ENCODE results near the gene HSD17B1. TPM values are rescaled to one million over a fixed set of nuclear protein-coding genes. Genes with fewer than 3 reads are reported as not detected.
"Not testable (repeated sequence)": the region's sequence is repeated elsewhere in the genome, so short reads cannot be mapped to it uniquely, and the experiment has no call there.

The HSD17B1 gene
- total RNA-seq, 3 donors from 2014 or later: 1.2 to 5.6 (median 1.8) TPM

DNA sequence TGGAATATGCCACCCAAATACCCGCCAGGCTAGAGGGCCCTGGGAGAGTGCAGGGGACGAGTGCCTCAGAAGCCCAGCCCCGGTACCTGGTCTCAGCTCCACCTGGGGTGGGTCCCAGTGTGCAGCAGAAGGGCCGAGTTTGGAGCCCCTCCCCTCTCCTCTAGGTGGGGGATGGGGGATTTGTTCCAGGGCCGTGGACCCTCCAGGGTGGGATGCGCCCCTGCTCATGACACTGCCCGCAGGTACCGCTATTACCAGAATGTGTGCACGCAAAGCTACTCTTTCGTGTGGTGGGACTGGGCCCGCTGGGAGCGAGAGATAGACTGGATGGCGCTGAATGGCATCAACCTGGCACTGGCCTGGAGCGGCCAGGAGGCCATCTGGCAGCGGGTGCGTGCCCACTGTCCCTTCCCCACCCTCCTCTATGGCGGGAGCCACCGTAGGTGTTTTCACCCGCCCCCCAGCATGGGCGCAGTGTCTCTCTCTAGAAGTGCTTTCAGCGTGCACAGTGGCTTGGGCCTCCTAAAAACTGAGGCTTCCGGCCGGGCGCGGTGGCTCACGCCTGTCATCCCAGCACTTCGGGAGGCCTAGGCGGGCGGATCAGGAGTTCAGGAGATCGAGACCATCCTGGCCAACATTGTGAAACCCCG lies 15.4 kb upstream of the HSD17B1 start:
- TF ChIP-seq POLR2AphosphoS5 (IDR thresholded peaks at IDR 0.05) (no peak), POLR2A (IDR thresholded peaks at IDR 0.05) (no peak)
- TF ChIP-seq, protein P1, sequence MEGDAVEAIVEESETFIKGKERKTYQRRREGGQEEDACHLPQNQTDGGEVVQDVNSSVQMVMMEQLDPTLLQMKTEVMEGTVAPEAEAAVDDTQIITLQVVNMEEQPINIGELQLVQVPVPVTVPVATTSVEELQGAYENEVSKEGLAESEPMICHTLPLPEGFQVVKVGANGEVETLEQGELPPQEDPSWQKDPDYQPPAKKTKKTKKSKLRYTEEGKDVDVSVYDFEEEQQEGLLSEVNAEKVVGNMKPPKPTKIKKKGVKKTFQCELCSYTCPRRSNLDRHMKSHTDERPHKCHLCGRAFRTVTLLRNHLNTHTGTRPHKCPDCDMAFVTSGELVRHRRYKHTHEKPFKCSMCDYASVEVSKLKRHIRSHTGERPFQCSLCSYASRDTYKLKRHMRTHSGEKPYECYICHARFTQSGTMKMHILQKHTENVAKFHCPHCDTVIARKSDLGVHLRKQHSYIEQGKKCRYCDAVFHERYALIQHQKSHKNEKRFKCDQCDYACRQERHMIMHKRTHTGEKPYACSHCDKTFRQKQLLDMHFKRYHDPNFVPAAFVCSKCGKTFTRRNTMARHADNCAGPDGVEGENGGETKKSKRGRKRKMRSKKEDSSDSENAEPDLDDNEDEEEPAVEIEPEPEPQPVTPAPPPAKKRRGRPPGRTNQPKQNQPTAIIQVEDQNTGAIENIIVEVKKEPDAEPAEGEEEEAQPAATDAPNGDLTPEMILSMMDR (IDR thresholded peaks at IDR 0.05): no peak
- no peaks in the 10 kb centered on the region for H3K36me3 ChIP-seq
- DNase-seq (ENCODE audit: low spot score in 2 of 2): no peak
- intact Hi-C loops (cut with DNase I; ENCODE audit: low total_unique reads): no loop called here
- peaks cover 0 to 8% of the 10 kb centered on the region in 2 donors for H3K4me1 ChIP-seq
- peak overlapping the region; percentile 61 to 92 (median 71) for H3K4me3 ChIP-seq
- H3K27ac ChIP-seq: peak overlapping the region; percentile 92 to 98
- H3K9me3 ChIP-seq: no peaks in the 10 kb centered on the region
- no peaks in the 10 kb centered on the region for H3K27me3 ChIP-seq

DNA sequence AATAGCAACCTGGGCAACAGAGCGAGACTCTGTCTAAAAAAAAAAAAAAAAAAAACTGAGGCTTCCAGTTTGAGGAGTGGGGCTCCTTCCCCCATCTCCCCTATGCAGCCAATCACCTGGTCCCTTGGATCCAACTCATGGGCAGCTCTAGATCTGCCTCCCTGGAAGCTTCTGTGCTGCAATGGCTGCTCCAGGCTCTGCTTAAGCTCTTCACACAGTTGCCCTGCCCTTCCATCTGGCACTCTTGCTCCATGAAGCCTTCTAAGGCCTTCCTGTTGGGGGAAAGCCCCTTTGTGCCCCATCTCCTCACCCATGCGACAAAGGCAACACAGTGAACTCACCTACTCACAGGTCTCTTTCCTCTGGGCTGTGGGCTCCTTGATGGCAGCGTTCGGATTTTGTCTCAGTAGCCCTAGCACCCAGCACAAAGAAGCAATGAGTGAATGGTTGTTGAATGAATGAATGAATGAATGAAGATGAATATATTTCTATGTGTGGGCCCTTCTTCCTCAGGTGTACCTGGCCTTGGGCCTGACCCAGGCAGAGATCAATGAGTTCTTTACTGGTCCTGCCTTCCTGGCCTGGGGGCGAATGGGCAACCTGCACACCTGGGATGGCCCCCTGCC lies 14.8 kb upstream of the HSD17B1 start:
- DNase-seq (ENCODE audit: low spot score in 2 of 2): no peak
- no peak for TF ChIP-seq POLR2AphosphoS5 (IDR thresholded peaks at IDR 0.05)
- H3K36me3 ChIP-seq: no peaks in the 10 kb centered on the region
- H3K4me1 ChIP-seq: peaks cover 0 to 8% of the 10 kb centered on the region in 2 donors
- no peaks in the 10 kb centered on the region for H3K9me3 ChIP-seq
- intact Hi-C loops (cut with DNase I; ENCODE audit: low total_unique reads): no loop called here
- no peak overlapping the region for H3K27ac ChIP-seq
- no peak overlapping the region for H3K4me3 ChIP-seq
- H3K27me3 ChIP-seq: no peaks in the 10 kb centered on the region

DNA sequence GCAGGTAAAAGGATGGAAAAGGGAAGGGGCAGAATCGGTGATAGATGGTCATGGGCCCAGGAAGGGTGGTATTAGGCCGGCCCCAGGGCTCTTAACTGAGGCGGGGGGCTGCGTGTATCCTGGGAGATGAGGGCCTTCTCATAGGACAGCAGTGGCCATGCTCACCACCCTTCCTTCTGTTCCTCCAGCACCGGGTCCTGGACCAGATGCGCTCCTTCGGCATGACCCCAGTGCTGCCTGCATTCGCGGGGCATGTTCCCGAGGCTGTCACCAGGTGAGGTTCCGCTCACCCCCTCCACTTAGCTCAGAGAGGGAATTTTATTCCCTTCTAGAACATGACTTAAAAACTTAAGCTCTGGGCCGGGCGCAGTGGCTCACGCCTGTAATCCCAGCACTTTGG lies 14.2 kb upstream of the HSD17B1 start:
- Histone ChIP-seq H3K9me3 (no peaks in the 10 kb centered on the region), H3K4me3 (no peak overlapping the region), H3K27me3 (no peaks in the 10 kb centered on the region), H3K27ac (no peak overlapping the region), H3K36me3 (no peaks in the 10 kb centered on the region), H3K4me1 (peaks cover 0 to 8% of the 10 kb centered on the region in 2 donors)
- intact Hi-C loops (cut with DNase I; ENCODE audit: low total_unique reads): no loop called here
- TF ChIP-seq POLR2A (IDR thresholded peaks at IDR 0.05) (no peak), POLR2AphosphoS5 (IDR thresholded peaks at IDR 0.05) (no peak)
- TF ChIP-seq, protein P1 (IDR thresholded peaks at IDR 0.05): no peak
- no peak for DNase-seq (ENCODE audit: low spot score in 2 of 2)

DNA sequence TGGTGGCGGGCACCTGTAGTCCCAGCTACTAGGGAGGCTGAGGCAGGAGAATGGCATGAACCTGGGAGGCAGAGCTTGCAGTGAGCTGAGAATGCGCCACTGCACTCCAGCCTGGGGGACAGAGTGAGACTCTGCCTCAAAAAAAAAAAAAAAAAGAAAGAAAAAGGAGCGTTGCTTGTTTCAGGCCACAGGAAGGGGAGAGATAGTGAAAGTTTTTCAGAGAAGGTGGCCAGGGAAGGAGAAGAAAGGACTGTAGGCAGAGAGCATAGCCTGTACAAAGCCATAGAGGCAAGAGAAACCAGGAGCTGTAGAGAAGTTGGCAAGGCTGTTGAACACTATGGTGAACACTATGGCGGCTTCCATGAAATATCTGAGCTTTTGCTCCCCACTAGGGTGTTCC lies 12.2 kb upstream of the HSD17B1 start:
- H3K27me3 ChIP-seq; H3K9me3 ChIP-seq; H3K4me3 ChIP-seq; H3K4me1 ChIP-seq; intact Hi-C loops (cut with DNase I; ENCODE audit: low total_unique reads); H3K36me3 ChIP-seq; DNase-seq (ENCODE audit: low spot score in 2 of 2): not testable (repeated sequence)
- H3K27ac ChIP-seq: peak overlapping the region in 1 of 2 donors; percentile 20

DNA sequence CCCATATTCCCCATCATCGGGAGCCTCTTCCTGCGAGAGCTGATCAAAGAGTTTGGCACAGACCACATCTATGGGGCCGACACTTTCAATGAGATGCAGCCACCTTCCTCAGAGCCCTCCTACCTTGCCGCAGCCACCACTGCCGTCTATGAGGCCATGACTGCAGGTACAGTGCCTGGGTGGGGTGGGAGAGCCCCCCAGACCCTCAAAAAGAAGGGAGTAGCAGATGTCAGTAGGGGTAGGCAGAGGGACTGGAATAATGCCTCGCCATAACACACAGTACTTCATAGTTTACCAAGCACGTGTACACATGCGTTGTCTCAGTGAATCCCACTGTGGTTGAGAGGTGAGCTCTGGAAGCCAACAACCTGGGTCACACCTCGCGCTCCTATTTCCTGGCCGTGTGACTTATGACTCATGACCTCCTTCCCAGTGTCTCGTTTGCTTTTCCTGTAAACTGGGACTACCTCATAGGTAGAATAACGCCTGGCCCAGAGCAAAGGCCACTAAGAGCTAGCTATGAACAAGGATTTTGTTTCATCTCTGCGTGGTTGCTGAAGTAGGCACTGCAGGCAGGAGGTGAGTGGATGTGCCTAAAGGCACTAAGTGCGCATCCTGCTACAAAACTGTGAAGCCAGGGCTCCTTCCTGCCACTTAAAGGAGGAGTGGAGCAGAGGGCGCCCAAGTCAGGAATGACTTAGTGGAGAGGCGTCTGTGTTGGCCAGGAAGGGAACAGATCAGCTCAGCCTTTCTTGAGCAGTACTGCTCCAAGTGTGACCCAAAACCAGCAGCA lies 11.5 kb upstream of the HSD17B1 start:
- no peak for DNase-seq (ENCODE audit: low spot score in 2 of 2)
- TF ChIP-seq, protein P1 (IDR thresholded peaks at IDR 0.05): no peak
- TF ChIP-seq POLR2AphosphoS5 (IDR thresholded peaks at IDR 0.05): no peak
- peak overlapping the region in 1 of 2 donors; percentile 20 for H3K27ac ChIP-seq
- no peaks in the 10 kb centered on the region for H3K27me3 ChIP-seq
- H3K4me3 ChIP-seq: no peak overlapping the region
- no peaks in the 10 kb centered on the region for H3K36me3 ChIP-seq
- no peaks in the 10 kb centered on the region for H3K4me1 ChIP-seq
- intact Hi-C loops (cut with DNase I; ENCODE audit: low total_unique reads): no loop called here
- H3K9me3 ChIP-seq: no peaks in the 10 kb centered on the region

All from breast epithelium (tissue), 4 donors.